Stimulated activated CD4-positive, alpha-beta T cell treated with anti-CD3 and anti-CD28 coated beads, TNF-alpha, amount 100 ng/mL, for 48 hours (primary cell): ENCODE data around the gene CRYBB1.

Source experiments
- DNase-seq, 3 donors: peaks; one replicate each; pipeline ENCODE4 v3.0.0-alpha.2; 2020; ENCODE audit warnings: low read depth in 3 of 3

The CRYBB1 gene

GRCh38 chr22:26577081-26577480 is 40.7 kb downstream of the CRYBB1 start:
- no peak for DNase-seq

GRCh38 chr22:26576026-26576680 is 41.7 kb downstream of the CRYBB1 start:
- DNase-seq: no peak

- no peak for DNase-seq
These were observed 43.7 kb downstream of the CRYBB1 start for GRCh38 chr22:26574001-26574723.

- no peak for DNase-seq
These were observed 44.7 kb downstream of the CRYBB1 start for GRCh38 chr22:26573026-26573662.

- no peak for DNase-seq
These were observed 46.8 kb downstream of the CRYBB1 start for GRCh38 chr22:26570864-26571525.

- DNase-seq: no peak
These were observed 47.7 kb downstream of the CRYBB1 start for GRCh38 chr22:26570115-26570514.

- no peak for DNase-seq
These were observed 49.6 kb downstream of the CRYBB1 start for GRCh38 chr22:26568207-26568706.

- DNase-seq: no peak
These were observed 50.2 kb downstream of the CRYBB1 start for GRCh38 chr22:26567610-26568009.

GRCh38 chr22:26566994-26567393 is 50.8 kb downstream of the CRYBB1 start:
- no peak for DNase-seq

GRCh38 chr22:26565889-26566288 is 51.9 kb downstream of the CRYBB1 start:
- no peak for DNase-seq

- no peak for DNase-seq
These were observed 52.6 kb downstream of the CRYBB1 start for GRCh38 chr22:26565181-26565580.

GRCh38 chr22:26564672-26565071 is 53.2 kb downstream of the CRYBB1 start:
- no peak for DNase-seq

- no peak for DNase-seq
These were observed 53.6 kb downstream of the CRYBB1 start for GRCh38 chr22:26564181-26564580.

- no peak for DNase-seq
These were observed 54.8 kb downstream of the CRYBB1 start for GRCh38 chr22:26563022-26563421.

GRCh38 chr22:26561756-26562417 is 55.9 kb downstream of the CRYBB1 start:
- DNase-seq: no peak

- no peak for DNase-seq
These were observed 57.8 kb downstream of the CRYBB1 start for GRCh38 chr22:26559961-26560575.

GRCh38 chr22:26558248-26558895 is 59.5 kb downstream of the CRYBB1 start:
- no peak for DNase-seq

GRCh38 chr22:26556904-26557303 is 60.9 kb downstream of the CRYBB1 start:
- no peak for DNase-seq

GRCh38 chr22:26555478-26555877 is 62.3 kb downstream of the CRYBB1 start:
- no peak for DNase-seq

- no peak for DNase-seq
These were observed 62.9 kb downstream of the CRYBB1 start for GRCh38 chr22:26554956-26555355.
